ENCODE data around the gene HOXA3. TPM values are rescaled to one million over a fixed set of nuclear protein-coding genes. Genes with fewer than 3 reads are reported as not detected.

HOXA3 gene
- total RNA-seq, 1 experiment from 2014 or later = not detected

DNA sequence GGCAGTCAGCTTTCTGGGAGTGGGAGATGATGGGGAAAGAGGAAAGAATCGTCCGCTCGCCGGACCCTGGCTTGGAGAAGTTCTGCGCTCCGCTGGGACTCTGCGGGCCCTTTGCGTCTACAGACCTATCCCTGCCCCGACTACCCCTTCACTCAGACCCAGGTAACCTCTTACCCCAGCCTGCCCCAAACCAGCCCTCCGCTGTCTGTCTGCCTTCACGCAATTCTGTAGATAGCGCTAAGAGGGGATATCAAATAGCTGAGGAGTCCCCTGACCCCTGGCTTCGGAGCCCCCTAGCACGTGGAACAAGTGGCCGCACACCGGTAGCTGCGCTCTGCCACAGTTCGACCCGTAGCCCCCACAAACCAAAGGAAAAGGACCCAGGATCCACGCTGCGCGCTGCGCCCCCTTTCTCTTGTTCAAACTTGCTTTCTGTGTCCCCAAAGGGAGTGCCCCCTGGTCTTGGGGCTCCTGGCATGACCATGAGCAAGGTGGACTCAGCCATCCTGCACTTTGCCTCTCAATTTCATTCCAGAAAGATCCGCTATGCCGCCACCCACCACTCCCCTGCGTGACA lies 28.8 kb downstream of the HOXA3 start:
- peaks cover 100% of the 10 kb centered on the region for H3K27me3 ChIP-seq (ENCODE audit: insufficient read depth, low read length)
- WGBS (ENCODE audit: extremely low coverage, insufficient read length, low lambda C conversion rate) = no CpG with 5 or more reads among the region's 26 CpGs
- no peak overlapping the region for H3K9ac ChIP-seq (ENCODE audit: extremely low read depth, insufficient read length, low read length)

More for the DNA sequence above, 28.8 kb downstream of the HOXA3 start:
- H3K27me3 Mint-ChIP-seq (ENCODE audit: low read depth) = peaks cover 100% of the 10 kb centered on the region
- no peak overlapping the region for H3K4me3 Mint-ChIP-seq
- Histone ChIP-seq H2BK15ac (ENCODE audit: low read depth, low read length) (no peak overlapping the region), H4K91ac (ENCODE audit: insufficient read length, low read depth, low read length) (no peak overlapping the region), H3K4me2 (ENCODE audit: insufficient read depth, insufficient read length, low read length) (no peak overlapping the region), H3K14ac (ENCODE audit: insufficient read depth, low read length) (no peak overlapping the region), H2BK5ac (ENCODE audit: insufficient read length, low read length) (no peak overlapping the region), H3T11ph (ENCODE audit: low read length) (no peak overlapping the region), H3K79me2 (ENCODE audit: insufficient read depth, low read length) (no peaks in the 10 kb centered on the region), H4K8ac (replicated peaks; ENCODE audit: insufficient read length, low read depth, low read length) (no peak overlapping the region), H3K18ac (ENCODE audit: insufficient read length, low read depth, low read length) (no peak overlapping the region), H2BK12ac (ENCODE audit: insufficient read length, low read depth, low read length) (no peak overlapping the region), H3K4me1 (ENCODE audit: insufficient read depth, low read length) (no peaks in the 10 kb centered on the region), H4K5ac (ENCODE audit: insufficient read length, low read depth, low read length) (no peak overlapping the region), H2AFZ (ENCODE audit: low read length) (no peak overlapping the region), H3K23ac (ENCODE audit: insufficient read length, low read depth, low read length) (no peak overlapping the region), H2BK120ac (ENCODE audit: low read depth, low read length, poor library complexity, severe bottlenecking) (no peak overlapping the region), H3K79me1 (ENCODE audit: insufficient read depth, low read depth, low read length, poor library complexity, severe bottlenecking) (no peaks in the 10 kb centered on the region), H3K23me2 (ENCODE audit: insufficient read length, low read depth, low read length, poor library complexity, severe bottlenecking) (no peaks in the 10 kb centered on the region), H2AK5ac (ENCODE audit: insufficient read length, low read length) (no peak overlapping the region), H3K27ac (ENCODE audit: insufficient read length, low read depth, low read length) (no peak overlapping the region), H3K9me3 (ENCODE audit: control insufficient read depth, low read depth, low read length) (no peaks in the 10 kb centered on the region), H3K4ac (ENCODE audit: low read depth, low read length) (no peak overlapping the region), H3K56ac (ENCODE audit: insufficient read length, low read depth, low read length) (no peak overlapping the region), H4K20me1 (ENCODE audit: control insufficient read depth, insufficient read depth, insufficient read length) (peaks cover 2% of the 10 kb centered on the region), H2BK20ac (ENCODE audit: low read depth, low read length, poor library complexity, severe bottlenecking) (no peak overlapping the region)
- H3K36me3 Mint-ChIP-seq (ENCODE audit: insufficient read depth in 1 of 3, low read depth in 3 of 3) = peaks cover 0 to 5% (median 0%) of the 10 kb centered on the region in 3 experiments; a peak in 2 of 7 replicates
- TF ChIP-seq, protein P1, sequence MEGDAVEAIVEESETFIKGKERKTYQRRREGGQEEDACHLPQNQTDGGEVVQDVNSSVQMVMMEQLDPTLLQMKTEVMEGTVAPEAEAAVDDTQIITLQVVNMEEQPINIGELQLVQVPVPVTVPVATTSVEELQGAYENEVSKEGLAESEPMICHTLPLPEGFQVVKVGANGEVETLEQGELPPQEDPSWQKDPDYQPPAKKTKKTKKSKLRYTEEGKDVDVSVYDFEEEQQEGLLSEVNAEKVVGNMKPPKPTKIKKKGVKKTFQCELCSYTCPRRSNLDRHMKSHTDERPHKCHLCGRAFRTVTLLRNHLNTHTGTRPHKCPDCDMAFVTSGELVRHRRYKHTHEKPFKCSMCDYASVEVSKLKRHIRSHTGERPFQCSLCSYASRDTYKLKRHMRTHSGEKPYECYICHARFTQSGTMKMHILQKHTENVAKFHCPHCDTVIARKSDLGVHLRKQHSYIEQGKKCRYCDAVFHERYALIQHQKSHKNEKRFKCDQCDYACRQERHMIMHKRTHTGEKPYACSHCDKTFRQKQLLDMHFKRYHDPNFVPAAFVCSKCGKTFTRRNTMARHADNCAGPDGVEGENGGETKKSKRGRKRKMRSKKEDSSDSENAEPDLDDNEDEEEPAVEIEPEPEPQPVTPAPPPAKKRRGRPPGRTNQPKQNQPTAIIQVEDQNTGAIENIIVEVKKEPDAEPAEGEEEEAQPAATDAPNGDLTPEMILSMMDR (conservative IDR thresholded peaks at IDR 0.05) = no peak
- peaks cover 9 to 13% of the 10 kb centered on the region in 2 experiments; a peak in 4 of 5 replicates for H3K9me3 Mint-ChIP-seq
- H3K4me1 Mint-ChIP-seq = peaks cover 0 to 10% of the 10 kb centered on the region in 2 experiments; a peak in 1 of 4 replicates
- DNase-seq = no peak
- no peak overlapping the region for H3K27ac Mint-ChIP-seq

Data from H9 (cell line).